Transverse colon (tissue), 4 donors: ENCODE results near the gene TYMP. TPM values are rescaled to one million over a fixed set of nuclear protein-coding genes. Genes with fewer than 3 reads are reported as not detected.
A peak's percentile ranks its signal among the peaks of the same experiment; 100 is the strongest.

ENCODE experiments used
- DNase-seq: peaks from one replicate; pipeline ENCODE4 v3.0.0-alpha.2; 2019
- H3K27ac ChIP-seq, 4 donors: fragments of 200-600 bp; sonication (generic); 2 replicates each; pipeline ENCODE4 v1.5.1; 2016 to 2018; ENCODE audit warnings: inconsistent platforms in 4 of 4
- H3K27me3 ChIP-seq: fragments of 200-600 bp; sonication (generic); 2 replicates; pipeline ENCODE4 v1.5.1; 2017; ENCODE audit warnings: inconsistent platforms
- H3K36me3 ChIP-seq, 4 donors: fragments of 200-600 bp; sonication (generic); 2 replicates each; pipeline ENCODE4 v1.5.1; 2017 to 2019; ENCODE audit warnings: inconsistent platforms in 4 of 4
- H3K4me1 ChIP-seq, 4 donors: fragments of 200-600 bp; sonication (generic); 2 replicates each; pipeline ENCODE4 v1.5.1; 2017 to 2020; ENCODE audit warnings: inconsistent platforms in 4 of 4
- H3K4me3 ChIP-seq, 4 donors: fragments of 200-600 bp; sonication (generic); 1 replicate in 1 of 4; 2 replicates in 3 of 4; pipeline versions ENCODE4 v1.5.1 to v1.6.1; 2017 to 2019; ENCODE audit warnings: inconsistent platforms in 4 of 4
- H3K9me3 ChIP-seq, 2 donors: fragments of 200-600 bp; sonication (generic); 2 replicates each; pipeline ENCODE4 v1.5.1; 2017 to 2019; ENCODE audit warnings: inconsistent platforms in 2 of 2
- EP300 ChIP-seq: sonication (generic); formaldehyde crosslinking; IDR thresholded peaks from one replicate; pipeline ENCODE4 v1.6.1; 2017; ENCODE audit warnings: antibody characterized with exemption, low read depth
- POLR2A ChIP-seq: fragments of 450-650 bp; IDR thresholded peaks from one replicate; pipeline ENCODE4 v1.6.1; 2016; ENCODE audit warnings: antibody characterized with exemption, mild to moderate bottlenecking, moderate library complexity
- POLR2AphosphoS5 ChIP-seq, 3 donors: sonication (generic); formaldehyde crosslinking; IDR thresholded peaks; one replicate each; pipeline ENCODE4 v1.6.1; 2016; ENCODE audit warnings: antibody characterized with exemption in 3 of 3
- WGBS, 2 donors: methylation state at CpG; one replicate each; pipeline ENCODE4 v1.1.5; 2018; ENCODE audit warnings: low coverage in 1 of 2; 5-methylcytosine and 5-hydroxymethylcytosine counted together
- in situ Hi-C, 4 donors: fragments of 200-750 bp; cut with MboI; loops; one replicate each; pipeline versions ENCODE4 v1.15.0 to v1.15.1; 2017; ENCODE audit warnings: low sequenced_read_pairs in 3 of 4, low pct_ligation_motif_present in 1 of 4, low pct_unique_long_range_greater_than_20kb in 1 of 4
- intact Hi-C: fragments of 100-400 bp; cut with DNase I; formaldehyde crosslinking; loops from one replicate; pipeline ENCODE4 v1.15.1; 2023; ENCODE audit warnings: low total_unique reads
- total RNA-seq, 4 donors: library from RNA; depleted of rRNA; stranded (reverse); fragments of >200 nt; gene quantifications; one replicate each; pipeline ENCODE4 v1.1.0, GENCODE V29; 2016
- TF ChIP-seq, protein P1 (sequence below), 5 experiments: fragments of 200-600 bp in 3 of 5; fragments of 450-650 bp in 2 of 5; sonication (generic) in 3 of 5; IDR thresholded peaks; 1 replicate in 2 of 5; 2 replicates in 3 of 5; pipeline ENCODE4 v1.5.1; 2016 to 2017; ENCODE audit warnings: antibody characterized with exemption in 5 of 5, inconsistent platforms in 3 of 5, mild to moderate bottlenecking in 2 of 5, moderate library complexity in 1 of 5

The TYMP gene
- total RNA-seq, 4 donors from 2014 or later = 27.5 to 60.7 (median 32.2) TPM

DNA sequence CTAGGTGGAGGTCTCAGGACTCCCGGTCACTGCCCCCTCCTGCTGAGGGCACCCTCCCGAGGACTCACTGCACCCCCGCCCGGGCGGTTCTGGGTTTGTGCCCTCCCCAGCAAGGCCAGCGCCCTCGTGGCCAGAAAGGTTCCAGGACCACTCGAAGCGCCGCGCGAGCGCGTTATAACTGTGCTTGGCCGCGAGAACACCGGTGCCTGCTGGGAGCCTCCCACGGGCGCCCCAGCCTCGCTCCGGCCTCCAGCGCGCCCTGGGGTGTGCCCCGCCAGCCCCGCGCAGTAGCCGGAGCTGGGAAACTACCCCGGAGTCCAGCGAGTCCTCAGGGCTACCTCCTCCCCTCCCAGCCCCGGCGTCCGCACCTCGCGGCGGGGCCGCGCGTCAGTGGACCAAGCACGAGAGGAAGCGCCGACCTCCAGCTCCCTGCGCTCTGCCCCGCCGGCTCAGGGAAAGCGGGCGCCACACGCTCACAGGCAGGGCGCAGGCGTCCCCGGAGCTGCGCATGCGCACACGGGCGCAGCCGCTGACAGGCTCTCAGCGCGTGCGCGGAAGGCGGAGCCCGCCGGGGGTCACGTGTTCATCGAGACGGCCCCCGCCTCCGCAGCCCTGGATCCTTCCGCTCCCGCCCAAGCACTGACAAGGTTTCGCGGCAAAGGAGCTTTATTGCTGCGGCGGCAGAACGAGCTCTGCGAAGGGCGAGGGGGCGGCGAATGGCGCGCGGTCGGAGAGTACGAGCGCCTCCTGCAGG lies 4.5 kb downstream of the TYMP start, which contains the start of gene SCO2:
TSS of gene SCO2 (minus strand) at position 495 of the 754 bp plus-strand sequence. CDS start 1,187 bp downstream, outside the sequence.
- intact Hi-C loops = no loop called here
- H3K4me1 ChIP-seq = peaks cover 14 to 49% (median 38%) of the 10 kb centered on the region in 4 donors

DNA sequence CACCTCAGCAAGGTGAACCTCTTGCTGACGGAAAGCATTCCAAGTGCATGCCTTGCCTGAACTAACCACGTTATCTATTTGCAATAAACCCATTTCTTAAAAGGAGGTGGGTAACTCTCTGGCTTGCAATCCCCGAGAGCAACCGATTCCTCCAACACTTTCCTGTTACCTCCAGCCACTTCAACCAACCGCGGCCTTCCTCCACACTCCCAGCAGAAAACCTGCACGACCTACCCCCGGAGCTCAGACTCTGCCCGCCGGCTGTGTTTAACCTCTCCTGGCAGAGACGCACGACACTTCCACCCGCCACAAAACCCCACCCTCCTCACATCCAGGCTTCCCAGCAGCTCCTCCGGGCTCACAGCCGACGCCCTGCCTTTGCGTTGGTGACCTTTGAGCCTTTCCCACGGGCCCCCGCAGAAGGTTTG lies 5.1 kb downstream of the TYMP start:
- 5% methylated on average over 19 of the region's 19 CpGs; no CpG with 5 or more reads in 1 of the 2 donors for WGBS, 2 donors
- no peak for DNase-seq
- no peaks in the 10 kb centered on the region for H3K9me3 ChIP-seq
- peaks cover 0 to 11% (median 1%) of the 10 kb centered on the region in 4 donors for H3K36me3 ChIP-seq
- H3K27me3 ChIP-seq = no peaks in the 10 kb centered on the region
- peak overlapping the region; percentile 58 to 86 (median 74) for H3K4me3 ChIP-seq
- intact Hi-C loops (no loop called here), in situ Hi-C loops (no loop called here)
- peak overlapping the region; percentile 95 to 99 (median 98) for H3K27ac ChIP-seq
- no peak for TF ChIP-seq POLR2A
- TF ChIP-seq EP300 = no peak
- TF ChIP-seq, protein P1, sequence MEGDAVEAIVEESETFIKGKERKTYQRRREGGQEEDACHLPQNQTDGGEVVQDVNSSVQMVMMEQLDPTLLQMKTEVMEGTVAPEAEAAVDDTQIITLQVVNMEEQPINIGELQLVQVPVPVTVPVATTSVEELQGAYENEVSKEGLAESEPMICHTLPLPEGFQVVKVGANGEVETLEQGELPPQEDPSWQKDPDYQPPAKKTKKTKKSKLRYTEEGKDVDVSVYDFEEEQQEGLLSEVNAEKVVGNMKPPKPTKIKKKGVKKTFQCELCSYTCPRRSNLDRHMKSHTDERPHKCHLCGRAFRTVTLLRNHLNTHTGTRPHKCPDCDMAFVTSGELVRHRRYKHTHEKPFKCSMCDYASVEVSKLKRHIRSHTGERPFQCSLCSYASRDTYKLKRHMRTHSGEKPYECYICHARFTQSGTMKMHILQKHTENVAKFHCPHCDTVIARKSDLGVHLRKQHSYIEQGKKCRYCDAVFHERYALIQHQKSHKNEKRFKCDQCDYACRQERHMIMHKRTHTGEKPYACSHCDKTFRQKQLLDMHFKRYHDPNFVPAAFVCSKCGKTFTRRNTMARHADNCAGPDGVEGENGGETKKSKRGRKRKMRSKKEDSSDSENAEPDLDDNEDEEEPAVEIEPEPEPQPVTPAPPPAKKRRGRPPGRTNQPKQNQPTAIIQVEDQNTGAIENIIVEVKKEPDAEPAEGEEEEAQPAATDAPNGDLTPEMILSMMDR (IDR thresholded peaks at IDR 0.05) = no peak
- TF ChIP-seq POLR2AphosphoS5 (IDR thresholded peaks at IDR 0.05) = no peak
- peaks cover 14 to 48% (median 36%) of the 10 kb centered on the region in 4 donors for H3K4me1 ChIP-seq

More for the DNA sequence above, 4.5 kb downstream of the TYMP start, which contains the start of gene SCO2:
- Histone ChIP-seq H3K4me3 (peak within 1 kb of the TSS; percentile 58 to 86 (median 74)), H3K27ac (peak within 1 kb of the TSS; percentile 95 to 99 (median 98)), H3K27me3 (no peaks in the 10 kb centered on the region), H3K9me3 (no peaks in the 10 kb centered on the region), H3K36me3 (peaks cover 0 to 11% (median 0%) of the 10 kb centered on the region in 4 donors)
- in situ Hi-C loops = no loop called here
- WGBS, 2 donors = 1% methylated on average over 49 of the region's 84 CpGs; no CpG with 5 or more reads in 1 of the 2 donors
- peak; percentile 98 for DNase-seq
- TF ChIP-seq POLR2AphosphoS5 (IDR thresholded peaks at IDR 0.05) = peak; percentile 90 to 98 (median 91)
- TF ChIP-seq EP300 = no peak
- TF ChIP-seq POLR2A = peak; percentile 90
- TF ChIP-seq, protein P1 (IDR thresholded peaks at IDR 0.05) = peak in 4 of 5 experiments; percentile 24 to 56 (median 42)

- H3K4me3 ChIP-seq = peak overlapping the region in 3 of 4 donors; percentile 70 to 86 (median 77)
- H3K27me3 ChIP-seq = no peaks in the 10 kb centered on the region
- H3K36me3 ChIP-seq = peaks cover 0 to 15% (median 4%) of the 10 kb centered on the region in 4 donors
- 63% methylated on average over 21 of the region's 25 CpGs; no CpG with 5 or more reads in 1 of the 2 donors for WGBS, 2 donors
- no peaks in the 10 kb centered on the region for H3K9me3 ChIP-seq
- intact Hi-C loops = no loop called here
- DNase-seq = peak; percentile 43
- H3K27ac ChIP-seq = peak overlapping the region; percentile 95 to 99 (median 98)
- no peak for TF ChIP-seq POLR2AphosphoS5 (IDR thresholded peaks at IDR 0.05)
- TF ChIP-seq, protein P1 (IDR thresholded peaks at IDR 0.05) = no peak
- no peak for TF ChIP-seq EP300
- no peak for TF ChIP-seq POLR2A
- H3K4me1 ChIP-seq = peaks cover 14 to 42% (median 33%) of the 10 kb centered on the region in 4 donors
- in situ Hi-C loops = no loop called here
These were observed 5.8 kb downstream of the TYMP start for GRCh38 chr22:50523806-50524675.
